ENCODE measurements around the gene HPCA.
A peak's percentile ranks its signal among the peaks of the same experiment; 100 is the strongest.
"Not testable (repeated sequence)": the region's sequence is repeated elsewhere in the genome, so short reads cannot be mapped to it uniquely, and the experiment has no call there.

HPCA gene

DNA sequence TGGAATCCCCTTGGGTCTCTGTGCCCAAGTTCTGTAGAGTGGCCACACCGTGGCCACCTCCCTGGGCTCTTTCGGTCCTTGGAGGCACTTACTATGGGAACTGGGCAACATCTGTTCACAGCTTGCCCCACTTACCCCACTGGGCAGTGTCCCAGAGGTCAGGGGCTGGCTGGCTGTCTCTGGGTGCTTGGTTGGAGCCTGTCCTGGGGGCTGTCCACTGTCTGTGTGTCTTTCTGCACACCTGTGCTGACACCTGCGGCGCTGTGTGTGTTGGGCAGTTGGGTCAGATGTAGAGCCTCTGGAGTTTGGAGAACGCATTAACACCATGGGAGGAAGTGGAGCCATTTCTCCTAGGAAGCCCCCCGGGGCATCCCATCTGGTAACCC, 16.2 kb downstream of the HPCA start:
- DNase-seq (ENCODE audit: low spot score) = no peak

DNA sequence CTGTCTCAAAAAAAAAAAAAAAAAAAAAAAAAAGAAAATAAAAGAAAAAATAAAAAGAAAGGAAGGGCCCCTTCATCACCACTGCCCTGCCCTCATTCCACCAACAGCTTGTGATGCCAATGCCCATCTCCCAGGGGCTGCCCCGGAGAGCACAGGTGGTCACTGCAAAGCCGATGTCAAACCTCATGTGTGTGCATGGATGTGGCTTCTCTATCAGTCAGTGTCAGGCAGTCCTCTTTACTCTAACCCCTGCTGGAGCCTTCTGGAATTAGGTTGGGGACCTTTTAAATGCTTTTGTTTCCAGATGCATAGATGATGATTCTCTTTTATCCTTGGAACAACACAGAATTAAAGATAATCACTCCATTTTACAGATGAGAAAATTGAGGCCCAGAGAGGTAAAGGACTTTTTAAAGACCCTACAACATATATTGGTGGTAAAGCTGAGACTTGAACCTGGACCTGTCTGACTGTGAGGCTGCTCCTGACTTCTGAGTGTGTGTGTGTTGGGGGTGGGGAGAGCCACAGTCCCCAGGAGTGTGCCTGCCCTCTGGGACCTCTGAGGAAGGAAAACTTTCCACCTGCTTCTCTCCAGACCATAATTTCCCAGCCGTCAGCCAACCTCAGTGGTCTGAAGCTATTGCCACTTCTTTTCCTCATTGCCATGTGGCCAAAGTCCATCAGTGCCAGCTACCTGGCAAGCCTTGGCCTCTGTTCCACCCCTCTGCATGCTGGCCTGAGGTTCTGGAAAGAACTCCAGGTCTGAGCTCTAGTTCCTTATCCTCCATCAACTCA, 17.9 kb downstream of the HPCA start:
- peak; percentile 26 for DNase-seq (ENCODE audit: low spot score)

DNA sequence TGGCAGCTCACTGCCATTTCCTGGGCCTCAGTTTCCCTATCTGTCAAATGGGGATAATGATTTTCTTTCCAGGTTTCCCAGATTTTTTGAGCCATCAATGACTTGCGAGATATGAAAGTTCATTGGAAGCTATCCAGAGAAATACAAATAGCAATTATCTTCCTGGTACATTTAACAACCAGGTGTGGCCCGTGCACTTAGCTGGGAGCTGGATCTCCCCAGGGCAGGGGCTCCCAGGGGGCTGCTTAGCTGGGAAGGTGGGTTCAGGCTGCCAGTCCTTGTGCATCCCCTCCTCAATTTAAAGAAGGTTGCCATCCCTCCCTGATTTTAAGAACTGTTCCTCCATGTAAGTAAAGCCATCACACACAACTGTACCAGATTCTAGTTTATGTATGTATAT, 18.5 kb downstream of the HPCA start:
- DNase-seq (ENCODE audit: low spot score) = no peak

DNA sequence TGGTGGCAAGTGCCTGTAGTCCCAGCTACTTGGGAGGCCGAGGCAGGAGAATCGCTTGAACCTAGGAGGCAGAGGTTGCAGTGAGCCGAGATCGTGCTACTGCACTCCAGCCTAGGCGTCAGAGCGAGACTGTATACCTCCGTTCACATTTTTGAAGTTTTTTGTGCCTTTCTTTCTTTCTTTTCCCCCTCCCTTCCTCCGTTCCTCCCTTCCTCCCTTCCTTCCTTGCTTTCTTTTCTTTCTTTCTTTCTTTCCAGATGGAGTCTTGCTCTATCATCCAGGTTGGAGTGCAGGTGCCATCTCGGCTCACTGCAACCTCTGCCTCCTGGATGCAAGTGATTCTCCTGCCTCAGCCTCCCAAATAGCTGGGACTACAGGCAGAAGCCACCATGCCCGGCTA, 19.3 kb downstream of the HPCA start:
- DNase-seq (ENCODE audit: low spot score) = not testable (repeated sequence)

DNA sequence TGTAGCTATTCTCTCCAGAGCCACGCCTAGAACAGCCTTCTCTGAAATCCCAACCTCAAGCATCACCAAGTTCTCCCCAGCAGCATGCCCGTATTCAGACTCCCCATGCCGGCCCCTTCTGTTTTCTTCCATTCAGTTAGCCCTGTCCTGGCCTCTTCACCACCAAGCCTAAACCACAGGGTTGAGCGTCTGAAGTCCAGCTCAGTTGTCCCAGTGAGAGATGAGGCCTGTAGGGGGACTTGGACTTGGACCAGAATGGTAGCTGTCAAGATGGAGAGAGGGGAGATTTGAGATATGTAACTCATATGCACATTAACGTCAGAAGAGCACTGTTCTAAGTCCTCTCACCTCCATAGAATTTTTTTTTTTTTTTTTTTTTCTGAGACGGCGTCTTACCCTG, 20.4 kb downstream of the HPCA start:
- no peak for DNase-seq (ENCODE audit: low spot score)

DNA sequence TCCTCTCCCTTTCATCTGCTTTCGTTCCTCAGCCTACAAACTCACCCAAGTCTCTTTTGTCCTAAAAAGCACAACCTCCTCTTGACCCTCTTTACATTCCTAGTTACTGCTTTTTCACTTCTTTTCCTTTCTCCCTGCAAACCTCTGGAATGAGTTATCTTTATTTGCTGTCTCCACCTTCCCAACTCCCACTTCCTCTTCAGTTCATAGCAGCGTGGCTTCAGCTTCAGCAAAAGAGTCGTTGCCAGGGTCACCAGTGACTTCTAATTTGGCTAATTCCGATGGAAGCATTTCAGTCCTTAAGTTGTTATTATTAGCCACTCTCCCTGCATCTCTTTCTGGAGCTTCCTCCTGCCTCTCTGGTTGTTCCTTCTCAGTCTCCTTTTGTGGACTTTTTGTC, 21.1 kb downstream of the HPCA start:
- no peak for DNase-seq (ENCODE audit: low spot score)

DNA sequence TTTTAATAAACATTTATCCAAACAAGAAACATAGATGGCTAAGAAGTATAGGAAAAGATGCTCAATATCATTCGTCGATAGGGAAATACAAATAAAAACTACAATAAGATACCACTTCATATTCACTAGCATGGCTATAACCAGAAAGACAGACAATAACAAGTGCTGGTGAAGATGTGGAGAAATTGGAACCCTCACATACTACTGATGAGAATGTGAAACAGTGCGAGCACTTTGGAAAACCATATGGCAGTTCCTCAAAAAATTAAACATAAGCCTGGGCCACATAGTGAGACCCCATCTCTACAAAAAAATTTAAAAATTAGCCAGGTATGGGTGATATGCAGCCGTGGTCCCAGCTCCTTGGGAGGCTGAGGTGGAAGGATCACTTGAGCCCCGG, 24.0 kb downstream of the HPCA start:
- no peak for DNase-seq (ENCODE audit: low spot score)

DNA sequence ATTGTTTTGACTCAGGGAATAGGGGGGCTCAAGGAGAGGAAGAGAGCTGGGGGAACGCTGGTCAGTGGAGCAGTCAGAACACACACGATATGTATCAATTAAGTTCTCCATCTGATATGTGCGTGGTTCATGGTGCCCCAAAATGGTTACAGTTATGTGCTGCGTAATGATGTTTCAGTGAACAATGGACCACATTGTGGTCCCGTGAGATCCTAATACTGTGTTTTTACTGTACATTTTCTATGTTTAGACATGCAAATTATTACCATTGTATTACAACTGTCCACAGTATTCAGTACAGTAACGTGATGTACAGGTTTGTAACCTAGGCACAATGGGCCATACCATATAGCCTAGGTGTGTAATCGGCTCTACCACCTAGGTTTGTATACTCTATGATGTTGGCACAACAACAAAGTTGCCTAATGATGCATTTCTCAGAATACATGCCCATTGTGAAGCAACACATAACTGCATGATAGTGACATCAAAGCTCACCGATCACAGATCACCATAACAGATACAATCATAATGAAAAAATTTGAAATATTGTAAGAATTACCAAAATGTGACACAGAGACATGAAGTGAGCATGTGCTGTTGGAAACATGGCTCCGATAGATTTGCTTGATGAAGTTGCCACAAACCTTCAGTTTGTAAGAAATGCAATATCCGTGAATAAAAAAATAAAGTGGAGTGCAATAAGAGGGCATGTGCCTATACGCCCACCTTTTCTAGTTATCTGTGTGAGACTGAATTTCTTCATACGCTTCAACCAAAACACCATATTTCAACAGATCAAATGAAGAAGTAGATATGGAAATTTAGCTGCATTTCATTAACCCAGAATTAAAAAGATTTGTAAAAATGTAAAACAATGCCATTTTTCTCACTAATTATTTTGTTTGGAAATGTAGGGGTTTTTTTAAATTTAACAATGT, 29.7 kb downstream of the HPCA start:
- DNase-seq (ENCODE audit: low spot score) = no peak

DNA sequence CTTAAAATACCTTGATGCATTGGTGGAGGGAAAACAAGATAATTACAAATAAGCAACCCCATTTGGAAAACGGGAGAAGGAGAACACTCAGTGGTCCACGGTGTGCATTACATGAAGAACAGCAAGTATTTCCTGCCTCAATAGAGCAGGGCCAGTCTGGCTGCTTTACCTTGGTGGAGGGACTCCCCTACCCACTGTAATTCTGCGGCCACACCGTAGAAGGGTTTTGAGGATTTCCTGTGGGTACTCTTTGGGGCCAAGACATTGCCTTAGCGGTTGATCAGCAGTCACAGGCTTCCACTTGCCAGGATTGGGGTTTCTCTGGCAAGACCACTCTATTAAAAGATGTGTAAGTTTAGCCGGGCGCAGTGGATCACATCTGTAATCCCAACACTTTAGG, 31.2 kb downstream of the HPCA start:
- DNase-seq (ENCODE audit: low spot score) = no peak

DNA sequence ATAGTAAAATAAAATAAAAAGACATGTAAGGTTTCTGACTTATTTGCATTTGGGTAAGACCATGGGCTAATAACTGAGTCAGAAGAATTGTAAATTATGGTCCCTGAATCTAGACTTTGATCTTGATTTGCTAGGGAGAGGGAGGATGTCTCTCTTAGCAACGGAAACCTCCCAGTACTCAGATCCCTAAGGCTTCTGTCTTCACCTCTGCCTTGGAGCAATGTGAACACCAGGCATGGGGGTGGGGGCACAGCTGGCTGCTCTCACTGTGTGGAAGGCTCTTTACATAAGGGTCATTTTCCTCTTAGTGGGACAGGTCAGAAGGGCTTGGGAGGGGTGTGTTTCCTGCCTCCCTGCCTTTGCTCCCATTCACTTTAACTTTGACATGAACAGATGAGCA, 31.9 kb downstream of the HPCA start:
- DNase-seq (ENCODE audit: low spot score) = no peak

DNA sequence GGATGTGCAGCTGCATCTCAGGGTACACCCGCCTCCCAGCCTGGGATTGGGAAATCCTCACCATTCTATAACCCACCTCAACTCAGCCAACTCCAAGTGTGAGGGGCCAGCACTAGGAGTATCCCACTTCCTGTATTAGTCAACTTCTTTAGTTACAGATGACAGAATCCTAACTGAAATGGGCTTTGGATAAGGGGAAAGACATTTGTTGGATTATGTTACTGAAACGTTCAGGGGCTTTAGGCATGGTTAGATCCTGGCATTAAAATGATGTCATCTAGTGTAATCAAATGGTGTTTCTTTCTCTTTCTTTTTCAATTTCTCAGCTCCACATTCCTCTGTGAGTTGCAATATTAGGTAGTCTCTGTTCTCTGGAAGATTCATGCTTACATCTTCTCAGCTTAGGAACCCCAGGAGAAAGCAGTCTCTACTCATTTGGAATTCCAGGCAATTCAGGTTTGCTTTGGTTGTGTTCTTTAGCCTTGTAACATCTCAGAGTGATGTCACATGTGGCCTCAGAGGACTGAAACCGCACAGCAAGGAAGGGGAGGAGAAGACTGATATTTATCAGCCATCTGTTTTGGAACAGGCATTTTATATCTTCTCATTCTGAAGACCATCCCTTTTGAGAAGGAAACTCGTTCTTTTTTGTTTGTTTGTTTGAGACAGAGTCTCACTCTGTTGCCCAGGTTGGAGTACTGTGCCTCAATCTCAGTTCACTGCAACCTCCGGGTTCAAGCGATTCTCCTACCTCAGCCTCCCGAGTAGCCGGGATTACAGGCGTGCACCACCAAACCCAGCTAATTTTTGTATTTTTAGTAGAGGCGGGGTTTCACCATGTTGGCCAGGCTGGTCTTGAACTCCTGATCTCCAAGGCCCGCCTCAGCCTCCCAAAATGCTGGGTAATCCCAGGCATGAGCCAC, 33.8 kb downstream of the HPCA start:
- no peak for DNase-seq (ENCODE audit: low spot score)

DNA sequence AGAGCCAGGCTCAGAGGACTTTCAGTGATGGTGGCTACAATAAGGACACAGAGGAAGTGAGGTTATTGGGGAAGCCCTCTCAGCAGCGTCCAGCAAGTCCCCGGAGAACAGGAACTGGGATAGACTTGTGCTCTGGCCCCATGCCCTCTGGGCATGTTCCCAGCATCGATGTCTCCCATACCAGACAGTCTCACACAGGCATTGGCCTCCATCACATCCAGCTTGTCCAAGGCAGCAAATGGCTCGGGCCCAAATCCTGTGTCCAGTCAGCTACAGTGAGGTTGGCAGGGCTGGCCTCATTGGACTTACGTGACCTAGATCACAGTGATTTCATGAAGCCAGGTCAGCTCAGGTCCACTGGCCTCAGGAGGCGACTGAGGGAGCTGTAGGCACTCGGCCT, 34.5 kb downstream of the HPCA start:
- DNase-seq (ENCODE audit: low spot score) = no peak

DNA sequence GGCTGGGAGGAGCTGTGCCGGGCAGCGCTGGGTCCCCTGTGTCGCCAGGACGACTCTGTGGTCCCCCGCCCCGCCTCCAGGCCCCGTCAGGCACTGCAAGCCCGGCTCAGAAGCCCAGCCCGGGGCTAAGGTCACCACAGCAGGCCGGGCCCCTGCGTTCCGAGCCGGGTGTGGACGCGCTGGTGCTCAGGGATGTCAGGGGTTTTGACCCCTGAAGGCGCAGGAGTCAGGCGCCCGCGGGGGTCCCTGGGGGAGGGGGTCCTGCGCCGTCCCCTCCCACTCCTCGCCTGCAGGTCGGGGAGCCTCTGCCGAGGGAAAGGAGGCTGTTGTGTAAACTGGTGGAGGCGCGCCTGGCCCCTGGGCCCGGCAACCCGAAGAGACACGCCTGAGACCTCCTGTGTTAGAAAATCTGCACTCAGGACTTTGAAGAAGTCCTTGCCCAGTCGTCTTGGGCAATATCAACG, 38.6 kb downstream of the HPCA start:
- no peak for DNase-seq (ENCODE audit: low spot score)

DNA sequence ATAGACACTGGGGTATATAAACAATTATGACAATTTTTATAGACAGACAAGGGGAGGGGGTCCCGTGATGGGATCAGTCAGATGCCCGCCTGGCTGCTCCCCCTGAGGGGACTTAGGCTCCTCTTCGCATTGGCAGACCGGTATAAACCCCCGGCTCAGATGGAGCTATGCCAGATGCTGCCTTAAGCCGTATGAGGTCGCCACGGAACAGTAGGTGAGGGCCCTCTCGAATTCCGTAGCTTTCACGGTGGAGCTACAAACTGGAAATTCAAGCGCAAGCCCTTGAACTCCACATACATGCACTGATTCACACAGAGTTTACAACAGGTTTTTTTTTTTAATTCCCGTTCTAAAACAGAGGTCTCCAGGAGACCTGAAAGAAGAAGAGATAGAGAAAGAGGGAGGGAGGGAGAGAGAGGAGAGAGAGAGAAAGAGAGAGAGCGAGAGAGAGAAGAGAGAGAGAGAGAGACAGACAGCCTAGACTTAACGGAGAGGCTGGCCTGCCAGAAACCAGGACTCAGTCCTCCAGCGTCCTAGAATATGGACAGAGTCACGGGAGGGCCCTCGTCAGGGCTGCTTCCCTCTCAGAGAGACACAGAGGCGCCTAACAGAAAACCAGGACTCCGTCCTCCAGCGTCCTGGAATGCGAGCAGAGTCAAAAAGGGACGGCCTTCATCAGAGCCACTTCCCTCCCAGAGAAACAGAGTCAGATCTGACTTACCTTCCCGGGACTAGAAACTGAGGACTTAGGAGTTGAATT, 39.3 kb downstream of the HPCA start:
- no peak for DNase-seq (ENCODE audit: low spot score)

DNA sequence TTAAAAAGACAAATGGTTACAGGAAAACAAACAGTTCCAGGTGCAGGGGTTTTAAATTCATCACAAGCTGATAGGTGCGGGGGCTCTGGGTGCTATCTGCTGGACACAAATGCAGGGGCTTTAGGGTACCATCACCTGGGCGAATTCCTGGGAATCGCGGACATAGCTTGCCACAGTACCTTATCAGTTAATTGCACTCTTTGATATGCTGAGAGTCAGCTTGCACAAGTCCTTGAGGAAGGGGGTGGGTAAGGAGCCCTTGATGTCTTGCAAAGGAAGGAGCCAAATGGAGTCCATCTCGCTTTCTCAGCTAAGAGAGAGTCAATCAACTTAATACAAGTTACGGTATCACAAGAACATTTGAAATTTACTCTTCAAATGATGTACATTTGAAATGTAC, 40.3 kb downstream of the HPCA start:
- no peak for DNase-seq (ENCODE audit: low spot score)

DNA sequence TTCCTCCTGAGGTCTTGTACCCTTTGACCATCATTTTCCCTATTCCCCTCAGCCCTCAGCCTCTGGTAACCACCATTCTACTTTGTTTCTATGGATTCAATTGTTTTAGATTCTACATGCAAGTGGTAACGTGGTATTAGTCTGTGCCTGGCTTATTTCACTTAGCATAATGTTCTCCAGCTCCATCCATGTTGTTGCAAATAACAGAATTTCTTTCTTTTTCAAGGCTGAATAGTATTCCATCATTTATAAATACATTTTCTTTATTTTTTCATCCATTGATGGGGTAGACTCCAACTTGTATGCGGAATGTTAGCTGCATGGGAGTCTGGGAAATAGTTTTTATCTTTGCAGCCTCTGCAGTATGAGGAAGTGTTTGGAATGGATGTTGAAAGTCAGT, 41.1 kb downstream of the HPCA start:
- no peak for DNase-seq (ENCODE audit: low spot score)

DNA sequence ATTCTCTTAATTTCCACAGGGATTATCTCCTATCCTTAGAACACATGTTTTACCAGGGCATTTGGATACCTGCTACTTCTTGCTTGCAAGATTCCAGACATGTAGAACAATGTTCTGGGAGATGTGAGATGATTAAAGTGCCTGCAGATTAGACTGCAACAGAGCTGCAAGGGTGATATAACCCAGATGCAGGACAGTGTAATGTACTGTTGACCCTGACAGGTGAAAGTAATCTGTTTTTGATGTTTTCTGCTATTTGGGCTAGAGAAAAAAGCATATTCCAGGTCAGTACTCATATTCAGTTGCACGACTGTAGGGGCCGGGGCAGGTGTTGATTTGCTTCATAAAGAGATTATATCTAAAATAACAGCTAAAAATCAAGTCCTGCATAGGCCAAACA, 42.0 kb downstream of the HPCA start:
- DNase-seq (ENCODE audit: low spot score) = no peak

DNA sequence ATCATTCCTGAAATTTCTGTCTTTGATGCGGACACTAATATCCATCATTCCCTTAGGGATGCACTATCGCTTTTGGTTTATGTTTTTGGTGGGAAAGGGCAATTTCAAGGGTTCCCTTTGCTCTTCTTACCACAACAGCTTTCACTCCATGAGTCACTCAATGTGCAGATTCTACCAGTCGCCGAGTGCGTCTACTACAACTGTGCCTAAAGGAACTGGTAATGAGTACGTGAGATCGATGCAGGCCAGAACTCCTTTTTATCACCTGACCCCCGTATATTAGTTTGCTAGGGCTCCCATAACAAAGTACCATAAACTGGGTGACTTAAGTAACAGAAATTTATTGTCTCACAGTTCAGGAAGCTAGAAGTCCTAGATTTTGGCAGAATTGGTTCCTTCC, 42.4 kb downstream of the HPCA start:
- no peak for DNase-seq (ENCODE audit: low spot score)

DNA sequence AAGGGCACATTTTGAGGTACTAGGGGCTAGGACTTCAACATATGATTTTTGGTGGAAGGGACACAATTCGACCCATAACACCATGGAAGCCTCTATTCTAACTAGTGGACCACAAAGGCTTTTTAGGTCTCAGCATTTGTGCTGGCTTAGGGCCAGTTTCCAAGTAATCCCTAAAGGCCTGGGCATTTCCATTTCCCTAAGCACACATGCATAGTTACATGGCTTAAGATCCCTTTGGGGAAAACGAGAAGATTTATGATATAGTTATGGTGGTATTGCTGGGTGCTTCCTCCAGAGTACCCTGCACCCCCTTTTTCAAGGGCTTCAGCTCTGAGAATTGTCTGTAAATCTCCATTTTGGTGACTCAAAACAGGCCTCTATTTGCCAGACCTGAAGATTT, 43.1 kb downstream of the HPCA start:
- no peak for DNase-seq (ENCODE audit: low spot score)

DNA sequence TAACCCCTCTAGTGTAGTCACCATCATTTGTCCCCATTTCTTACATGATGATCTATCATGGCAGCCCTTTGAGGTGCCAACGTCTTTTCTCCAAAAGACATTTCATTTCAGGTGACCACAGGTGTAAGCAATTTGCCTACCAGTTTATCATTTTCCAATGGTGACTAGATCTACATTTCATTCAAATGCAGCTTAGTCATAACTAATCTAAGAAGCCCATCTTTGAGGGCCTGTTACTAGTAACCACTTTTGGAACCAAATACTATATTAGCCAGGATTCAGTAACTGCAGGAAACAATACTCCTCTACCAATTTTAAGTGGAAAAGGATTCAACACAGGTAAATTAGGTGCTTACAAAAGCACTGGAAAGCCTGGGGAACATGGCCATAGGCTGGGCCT, 45.5 kb downstream of the HPCA start:
- no peak for DNase-seq (ENCODE audit: low spot score)

DNA sequence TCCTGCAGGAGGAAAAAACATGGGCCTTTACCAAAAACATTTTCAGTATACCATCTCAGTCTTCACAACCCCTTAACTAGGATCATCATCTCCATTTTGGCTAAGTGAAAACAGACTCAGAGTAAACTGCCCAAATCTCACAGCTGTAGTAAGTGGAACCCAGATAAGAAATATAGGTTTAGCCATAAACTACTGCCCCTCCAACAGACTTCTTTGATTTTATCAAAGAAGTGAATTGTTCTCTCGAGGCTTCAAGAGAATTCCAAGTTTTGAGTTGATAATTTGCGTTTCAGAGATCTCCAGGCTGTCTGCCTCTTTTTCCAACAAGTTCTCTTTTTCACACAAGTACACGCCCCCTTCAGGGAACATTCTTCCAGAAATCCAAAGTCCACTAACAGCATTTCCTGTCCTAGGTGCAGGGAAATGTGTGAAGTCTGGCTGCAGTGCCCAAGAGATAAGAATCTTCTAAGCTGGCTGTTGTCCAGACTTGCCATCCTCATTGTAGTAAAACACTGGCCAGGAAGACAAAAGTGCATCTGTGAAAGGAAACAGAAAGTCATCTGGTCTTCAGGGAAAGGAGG, 47.5 kb downstream of the HPCA start:
- no peak for DNase-seq (ENCODE audit: low spot score)

All from NAMALWA (cell line).